H1 (cell line): ENCODE results near the gene FHIP2A. TPM values are rescaled to one million over a fixed set of nuclear protein-coding genes. Genes with fewer than 3 reads are reported as not detected.

Experiments used
- CTCF ChIA-PET: fragments of 300-600 bp; sonication (Branson Sonifier 250); formaldehyde crosslinking; loops from one replicate; lab custom pipeline; 2021; ENCODE audit not compliant: partially characterized antibody; lab: Charles Lee
- POLR2A ChIA-PET: fragments of 300-600 bp; sonication (Branson Sonifier 250); formaldehyde crosslinking; loops from one replicate; lab custom pipeline; 2021; ENCODE audit warnings: inconsistent platforms; ENCODE audit not compliant: partially characterized antibody; lab: Charles Lee
- DNase-seq, 2 experiments: peaks; one replicate each; pipeline versions ENCODE4 v3.0.0 to v3.0.0-alpha.2; 2010 to 2022; ENCODE audit warnings: low spot score in 2 of 2, low read depth in 1 of 2, mixed read lengths in 1 of 2
- FAIRE-seq: peaks from 2 replicates; lab custom pipeline; 2011; peaks lifted over from hg19 to GRCh38; lab: Jason Lieb, UNC
- H2AFZ ChIP-seq: 2 replicates; pipeline ENCODE4 v1.8.1; 2012; ENCODE audit warnings: low read length, inconsistent platforms
- H2AK5ac ChIP-seq: 2 replicates; pipeline ENCODE4 v1.6.1; 2013; ENCODE audit warnings: low read depth, low read length
- H2BK120ac ChIP-seq: replicated peaks from 2 replicates; pipeline ENCODE3; 2013; ENCODE audit warnings: low read depth, low read length, inconsistent platforms
- H2BK12ac ChIP-seq: 2 replicates; pipeline ENCODE4 v1.6.1; 2013; ENCODE audit warnings: low read depth, low read length
- H2BK15ac ChIP-seq: 2 replicates; pipeline ENCODE4 v1.6.1; 2013; ENCODE audit warnings: low read length
- H2BK20ac ChIP-seq: 2 replicates; pipeline ENCODE4 v1.6.1; 2013; ENCODE audit warnings: low read length
- H2BK5ac ChIP-seq: 2 replicates; pipeline ENCODE4 v1.6.1; 2013; ENCODE audit warnings: low read depth, low read length
- H3K14ac ChIP-seq: 2 replicates; pipeline ENCODE4 v1.6.1; 2013; ENCODE audit warnings: inconsistent platforms; ENCODE audit not compliant: insufficient read length
- H3K18ac ChIP-seq: 2 replicates; pipeline ENCODE4 v1.6.1; 2013; ENCODE audit warnings: low read length; ENCODE audit errors: extremely low read depth
- H3K23ac ChIP-seq: 2 replicates; pipeline ENCODE4 v1.6.1; 2013; ENCODE audit warnings: inconsistent platforms; ENCODE audit not compliant: insufficient read length
- H3K23me2 ChIP-seq: 2 replicates; pipeline ENCODE4 v1.6.1; 2013; ENCODE audit warnings: low read depth, low read length
- H3K27ac ChIP-seq: 2 replicates; pipeline ENCODE4 v1.6.1; 2011; ENCODE audit warnings: low read depth, low read length, inconsistent platforms
- H3K27me3 ChIP-seq, 4 experiments: replicated peaks in 1 of 4; 1 replicate in 1 of 4; 2 replicates in 3 of 4; pipeline versions ENCODE4 v1.6.1 to v1.8.1; 2011 to 2013; ENCODE audit warnings: low read length in 3 of 4, mild to moderate bottlenecking in 3 of 4, inconsistent platforms in 2 of 4, mixed read lengths in 2 of 4, moderate library complexity in 1 of 4; ENCODE audit not compliant: control insufficient read depth in 3 of 4, insufficient read depth in 3 of 4; ENCODE audit errors: extremely low read depth in 1 of 4
- H3K36me3 ChIP-seq, 4 experiments: 2 replicates each; pipeline versions ENCODE4 v1.6.1 to v1.8.1; 2011 to 2013; ENCODE audit warnings: mild to moderate bottlenecking in 4 of 4, low read length in 3 of 4, moderate library complexity in 2 of 4, control low read depth in 1 of 4, inconsistent platforms in 1 of 4; ENCODE audit not compliant: insufficient read depth in 4 of 4, control insufficient read depth in 2 of 4
- H3K4ac ChIP-seq: replicated peaks from 2 replicates; pipeline ENCODE3; 2013; ENCODE audit warnings: low read length, low read depth, mixed read lengths, inconsistent platforms; ENCODE audit not compliant: insufficient read length
- H3K4me1 ChIP-seq, 4 experiments: replicated peaks in 1 of 4; 1 replicate in 1 of 4; 2 replicates in 3 of 4; pipeline versions ENCODE4 v1.6.1 to v1.8.1; 2011 to 2013; ENCODE audit warnings: low read length in 3 of 4, inconsistent platforms in 2 of 4, mixed read lengths in 1 of 4; ENCODE audit not compliant: insufficient read depth in 4 of 4, control insufficient read depth in 3 of 4
- H3K4me2 ChIP-seq, 2 experiments: 2 replicates each; pipeline versions ENCODE4 v1.6.1 to v1.8.1; 2011 to 2013; ENCODE audit warnings: low read depth in 2 of 2, low read length in 2 of 2, control low read depth in 1 of 2, inconsistent platforms in 1 of 2, mild to moderate bottlenecking in 1 of 2; ENCODE audit not compliant: insufficient read depth in 1 of 2
- H3K4me3 ChIP-seq, 4 experiments: fragments of 200-600, 300-600 bp in 1 of 4; sonication (generic), shearing (Covaris generic), sonication (Bioruptor Twin) in 1 of 4; 2 replicates each; pipeline versions ENCODE4 v1.5.1 to v1.8.1; 2011 to 2016; ENCODE audit warnings: low read length in 4 of 4, low read depth in 3 of 4, control low read depth in 2 of 4, inconsistent platforms in 2 of 4, mild to moderate bottlenecking in 2 of 4, mixed read lengths in 1 of 4, moderate library complexity in 1 of 4; ENCODE audit not compliant: insufficient read depth in 2 of 4; ENCODE audit errors: extremely low read depth in 1 of 4
- H3K56ac ChIP-seq: replicated peaks from 2 replicates; pipeline ENCODE3; 2013; ENCODE audit warnings: low read depth, mild to moderate bottlenecking, mixed read lengths, low read length, inconsistent platforms; ENCODE audit not compliant: insufficient read length
- H3K79me1 ChIP-seq: 2 replicates; pipeline ENCODE4 v1.6.1; 2013; ENCODE audit warnings: low read depth, low read length, control low read depth
- H3K79me2 ChIP-seq, 2 experiments: 2 replicates each; pipeline versions ENCODE4 v1.6.1 to v1.8.1; 2012 to 2013; ENCODE audit warnings: low read length in 2 of 2, mild to moderate bottlenecking in 2 of 2, inconsistent platforms in 1 of 2; ENCODE audit not compliant: insufficient read depth in 2 of 2, control insufficient read depth in 1 of 2
- H3K9ac ChIP-seq, 4 experiments: replicated peaks in 1 of 4; 1 replicate in 1 of 4; 2 replicates in 3 of 4; pipeline versions ENCODE4 v1.6.1 to v1.8.1; 2011 to 2013; ENCODE audit warnings: low read depth in 3 of 4, low read length in 3 of 4, control low read depth in 2 of 4, mild to moderate bottlenecking in 2 of 4, moderate library complexity in 2 of 4, inconsistent platforms in 1 of 4; ENCODE audit errors: extremely low read depth in 1 of 4
- H3K9me3 ChIP-seq, 2 experiments: 2 replicates each; pipeline versions ENCODE4 v1.6.1 to v1.8.1; 2012 to 2013; ENCODE audit warnings: mild to moderate bottlenecking in 2 of 2, moderate library complexity in 2 of 2, control low read depth in 1 of 2, inconsistent platforms in 1 of 2, low read depth in 1 of 2, low read length in 1 of 2, mixed read lengths in 1 of 2; ENCODE audit not compliant: insufficient read depth in 2 of 2
- H4K20me1 ChIP-seq, 2 experiments: replicated peaks in 1 of 2; 2 replicates each; pipeline versions ENCODE3 to v1.8.1; 2011 to 2013; ENCODE audit warnings: inconsistent platforms in 2 of 2, low read length in 2 of 2, mild to moderate bottlenecking in 1 of 2; ENCODE audit not compliant: insufficient read depth in 2 of 2, control insufficient read depth in 1 of 2
- H4K5ac ChIP-seq: 2 replicates; pipeline ENCODE4 v1.6.1; 2013; ENCODE audit warnings: low read length, low read depth, mixed read lengths, inconsistent platforms; ENCODE audit not compliant: insufficient read length
- H4K8ac ChIP-seq: 2 replicates; pipeline ENCODE4 v1.8.0; 2013; ENCODE audit warnings: mild to moderate bottlenecking, moderate library complexity, low read length, inconsistent platforms; ENCODE audit not compliant: insufficient read depth; ENCODE audit errors: extremely low read depth
- H4K91ac ChIP-seq: replicated peaks from 2 replicates; pipeline ENCODE3; 2013; ENCODE audit warnings: low read length, mixed read lengths, inconsistent platforms; ENCODE audit not compliant: insufficient read length
- ASH2L ChIP-seq: fragments of 200-600, 300-600 bp; sonication (generic); IDR thresholded peaks from one replicate; pipeline ENCODE4 v1.7.1; 2017; ENCODE audit warnings: low read length
- BACH1 ChIP-seq: IDR thresholded peaks from 2 replicates; pipeline ENCODE4 v1.6.1; 2012; ENCODE audit warnings: low read length, improper control_type of control experiment
- FOSL1 ChIP-seq: IDR thresholded peaks from 2 replicates; pipeline ENCODE4 v1.6.1; 2011; ENCODE audit warnings: mild to moderate bottlenecking, low read depth, low read length, moderate library complexity; ENCODE audit not compliant: insufficient read depth
- NANOG ChIP-seq: IDR thresholded peaks from 2 replicates; pipeline ENCODE4 v1.6.1; 2011; ENCODE audit warnings: low read length, low read depth, mild to moderate bottlenecking, inconsistent platforms; ENCODE audit not compliant: insufficient read depth, poor library complexity, severe bottlenecking
- SIN3A ChIP-seq, 2 experiments: IDR thresholded peaks in 1 of 2; conservative IDR thresholded peaks in 1 of 2; 2 replicates each; pipeline ENCODE4 v1.6.1; 2011 to 2012; ENCODE audit warnings: low read length in 2 of 2, improper control_type of control experiment in 1 of 2, low read depth in 1 of 2, mild to moderate bottlenecking in 1 of 2
- SIX5 ChIP-seq: IDR thresholded peaks from 2 replicates; pipeline ENCODE4 v1.6.1; 2011; ENCODE audit warnings: mild to moderate bottlenecking, low read depth, low read length
- SP4 ChIP-seq: IDR thresholded peaks from 2 replicates; pipeline ENCODE4 v1.6.1; 2012; ENCODE audit warnings: low read length, inconsistent platforms
- TAF7 ChIP-seq: optimal IDR thresholded peaks from 2 replicates; pipeline ENCODE3; 2011; ENCODE audit warnings: low read depth, mild to moderate bottlenecking, inconsistent platforms, low read length, moderate library complexity, borderline replicate concordance
- TEAD4 ChIP-seq: IDR thresholded peaks from 2 replicates; pipeline ENCODE4 v1.6.1; 2012; ENCODE audit warnings: low read depth, low read length, inconsistent platforms, mixed read lengths
- ZNF274 ChIP-seq: IDR thresholded peaks from 2 replicates; pipeline ENCODE4 v1.7.0; 2012; ENCODE audit warnings: low read length, borderline replicate concordance; ENCODE audit errors: extremely low read depth
- WGBS, 2 experiments: shearing (Covaris generic) in 1 of 2; methylation state at CpG; one replicate each; pipeline versions ENCODE4 v1.1.6 to v1.1.7; 2013 to 2015; ENCODE audit warnings: low lambda C conversion rate in 2 of 2, mixed read lengths in 2 of 2, inconsistent platforms in 1 of 2, low coverage in 1 of 2, missing lambda C conversion rate in 1 of 2; ENCODE audit not compliant: insufficient replicate concordance in 2 of 2, insufficient coverage in 1 of 2, insufficient read length in 1 of 2; ENCODE audit errors: extremely low coverage in 1 of 2, missing lambda C conversion rate in 1 of 2; 5-methylcytosine and 5-hydroxymethylcytosine counted together
- polyA plus RNA-seq, 7 experiments: library from polyadenylated mRNA; depleted of rRNA in 3 of 7; stranded (reverse) in 5 of 7; unstranded in 2 of 7; fragments of >200 nt in 5 of 7; fragments of 200-250 nt in 2 of 7; gene quantifications; 1 replicate in 5 of 7; 2 replicates in 1 of 7; 4 replicates in 1 of 7; pipeline versions ENCODE4 v1.2.1 to v1.2.3, GENCODE V29; 2011 to 2013; ENCODE audit warnings: missing spikeins in 2 of 7, mixed read lengths in 2 of 7
- total RNA-seq: library from RNA; stranded (reverse); fragmentation: NEBNext Ultra II Directional; extraction: Animal tissue kit (Norgen Biotek cat#: 25700); gene quantifications from 2 replicates; pipeline ENCODE4 v1.2.1, GENCODE V29; 2021
- TF ChIP-seq, protein P1 (sequence below): IDR thresholded peaks from 2 replicates; pipeline ENCODE4 v1.6.1; 2011; ENCODE audit warnings: low read depth, mild to moderate bottlenecking, low read length; ENCODE audit not compliant: insufficient read depth

The FHIP2A gene
- total and polyA plus RNA-seq, 2 of the 8 experiments (the other 6 are each of a cell fraction or from before 2014, with no cell fraction given) = 4.5 to 15.0 TPM

DNA sequence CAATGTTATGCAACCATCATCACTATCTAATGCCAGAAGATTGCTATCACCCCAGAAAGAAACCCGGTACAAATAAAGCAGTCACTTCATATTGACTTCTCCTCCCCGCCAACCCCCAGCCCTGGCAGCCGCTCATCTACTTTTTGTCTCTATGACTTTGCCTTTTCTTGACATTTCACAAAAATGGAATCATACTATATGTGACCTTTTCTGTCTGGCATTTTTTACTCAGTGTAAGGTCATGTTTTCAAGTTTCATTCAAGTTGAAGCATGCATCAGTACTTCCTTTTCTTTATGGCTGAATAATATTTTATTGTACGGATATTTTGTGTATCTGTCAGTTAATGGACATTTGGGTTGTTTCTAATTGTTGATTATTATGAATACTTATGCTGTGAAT is 28.1 kb downstream of the FHIP2A start:
- no peak overlapping the region for H3K4me2 ChIP-seq
- H3K56ac ChIP-seq = no peak overlapping the region
- H2BK20ac ChIP-seq = no peak overlapping the region
- no peaks in the 10 kb centered on the region for H3K79me2 ChIP-seq
- CTCF ChIA-PET = interaction anchor here (1.4 kb wide), 1 partner anchor 155 kb away, joined by 3 read pairs; no protein-coding TSS in a partner anchor
- no peak for FAIRE-seq
- no peak overlapping the region for H4K91ac ChIP-seq
- no peak overlapping the region for H4K5ac ChIP-seq
- no peak overlapping the region for H2BK120ac ChIP-seq
- no peak overlapping the region for H3K18ac ChIP-seq
- H2AFZ ChIP-seq = no peak overlapping the region
- H3K23me2 ChIP-seq = no peaks in the 10 kb centered on the region
- POLR2A ChIA-PET = no interaction called here
- no peaks in the 10 kb centered on the region for H3K9me3 ChIP-seq
- H3K9ac ChIP-seq = no peak overlapping the region
- H3K27me3 ChIP-seq = no peaks in the 10 kb centered on the region
- H2AK5ac ChIP-seq = no peak overlapping the region
- H3K36me3 ChIP-seq = peaks cover 3 to 49% (median 23%) of the 10 kb centered on the region in 4 experiments; a peak in 7 of 8 replicates
- H3K23ac ChIP-seq = no peak overlapping the region
- no peak overlapping the region for H3K4me3 ChIP-seq
- no peaks in the 10 kb centered on the region for H4K20me1 ChIP-seq
- no peak overlapping the region for H3K4ac ChIP-seq
- H2BK15ac ChIP-seq = no peak overlapping the region
- WGBS, 2 experiments = 97% methylated on average over 4 of the region's 4 CpGs; no CpG with 5 or more reads in 1 of the 2 experiments
- no peak overlapping the region for H3K14ac ChIP-seq
- H3K79me1 ChIP-seq = no peaks in the 10 kb centered on the region
- H3K4me1 ChIP-seq = no peaks in the 10 kb centered on the region
- no peak overlapping the region for H4K8ac ChIP-seq
- no peak overlapping the region for H2BK12ac ChIP-seq
- no peak overlapping the region for H2BK5ac ChIP-seq
- no peak for DNase-seq
- no peak overlapping the region for H3K27ac ChIP-seq
- TF ChIP-seq FOSL1 = no peak
- TF ChIP-seq SIX5 = no peak
- TF ChIP-seq TEAD4 = no peak
- TF ChIP-seq BACH1 = no peak
- no peak for TF ChIP-seq ZNF274
- TF ChIP-seq ASH2L = no peak
- TF ChIP-seq NANOG = no peak
- no peak for TF ChIP-seq SIN3A (conservative IDR thresholded peaks at IDR 0.05 in 1 of 2, IDR thresholded peaks at IDR 0.05 in 1 of 2; ENCODE audit: low read depth in 1 of 2, low read length in 2 of 2)
- no peak for TF ChIP-seq TAF7
- TF ChIP-seq, protein P1, sequence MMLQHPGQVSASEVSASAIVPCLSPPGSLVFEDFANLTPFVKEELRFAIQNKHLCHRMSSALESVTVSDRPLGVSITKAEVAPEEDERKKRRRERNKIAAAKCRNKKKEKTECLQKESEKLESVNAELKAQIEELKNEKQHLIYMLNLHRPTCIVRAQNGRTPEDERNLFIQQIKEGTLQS = no peak
- no peak for TF ChIP-seq SP4
